Liver (tissue), 9 donors: ENCODE results near the gene LHX6. TPM values are rescaled to one million over a fixed set of nuclear protein-coding genes. Genes with fewer than 3 reads are reported as not detected.

Experiments
- DNase-seq: peaks from one replicate; pipeline ENCODE4 v3.0.0-alpha.2; 2017; ENCODE audit warnings: low spot score
- H3K27ac ChIP-seq, 2 donors: one replicate each; pipeline ENCODE4 v1.7.0; 2013; ENCODE audit warnings: inconsistent platforms in 2 of 2, low read length in 2 of 2, control low read depth in 1 of 2, low read depth in 1 of 2, mild to moderate bottlenecking in 1 of 2
- H3K27me3 ChIP-seq, 4 donors: one replicate each; pipeline versions ENCODE4 v1.6.1 to v1.7.0; 2013; ENCODE audit warnings: low read length in 3 of 4, inconsistent platforms in 1 of 4, mild to moderate bottlenecking in 1 of 4, moderate library complexity in 1 of 4; ENCODE audit not compliant: control insufficient read depth in 4 of 4, insufficient read depth in 4 of 4
- H3K36me3 ChIP-seq, 4 donors: one replicate each; pipeline versions ENCODE4 v1.6.1 to v1.7.0; 2013; ENCODE audit warnings: low read length in 3 of 4, mild to moderate bottlenecking in 3 of 4, low read depth in 1 of 4, moderate library complexity in 1 of 4; ENCODE audit not compliant: control insufficient read depth in 4 of 4, insufficient read depth in 3 of 4
- H3K4me1 ChIP-seq, 4 donors: one replicate each; pipeline versions ENCODE4 v1.6.1 to v1.7.0; 2013; ENCODE audit warnings: low read length in 3 of 4, mild to moderate bottlenecking in 3 of 4, moderate library complexity in 1 of 4; ENCODE audit not compliant: control insufficient read depth in 4 of 4, insufficient read depth in 4 of 4
- H3K4me3 ChIP-seq, 3 donors: one replicate each; pipeline versions ENCODE4 v1.6.1 to v1.7.0; 2013; ENCODE audit warnings: low read length in 3 of 3, control low read depth in 1 of 3, low read depth in 1 of 3, mild to moderate bottlenecking in 1 of 3
- H3K9ac ChIP-seq, 2 donors: one replicate each; pipeline ENCODE4 v1.7.0; 2013; ENCODE audit warnings: low read length in 2 of 2, mild to moderate bottlenecking in 2 of 2, moderate library complexity in 2 of 2, control low read depth in 1 of 2, low read depth in 1 of 2
- H3K9me3 ChIP-seq, 4 donors: one replicate each; pipeline versions ENCODE4 v1.6.1 to v1.7.0; 2013; ENCODE audit warnings: low read length in 3 of 4; ENCODE audit not compliant: control insufficient read depth in 4 of 4
- ATF3 ChIP-seq: IDR thresholded peaks from 2 replicates; pipeline ENCODE4 v1.6.1; 2016; ENCODE audit warnings: antibody characterized with exemption
- EGR1 ChIP-seq, 2 donors: IDR thresholded peaks; 2 replicates each; pipeline ENCODE4 v1.6.1; 2016 to 2018; ENCODE audit warnings: antibody characterized with exemption in 2 of 2, low read depth in 2 of 2
- FOXA2 ChIP-seq: IDR thresholded peaks from 2 replicates; pipeline ENCODE4 v1.6.1; 2016; ENCODE audit warnings: antibody characterized with exemption
- HNF4A ChIP-seq, 2 donors: conservative IDR thresholded peaks; 2 replicates each; pipeline ENCODE4 v1.6.1; 2016; ENCODE audit warnings: antibody characterized with exemption in 2 of 2, mild to moderate bottlenecking in 2 of 2
- RAD21 ChIP-seq, 2 donors: IDR thresholded peaks; 2 replicates each; pipeline ENCODE4 v1.6.1; 2016; ENCODE audit warnings: antibody characterized with exemption in 2 of 2, mild to moderate bottlenecking in 2 of 2
- RXRA ChIP-seq, 2 donors: IDR thresholded peaks; 2 replicates each; pipeline ENCODE4 v1.6.1; 2017 to 2018; ENCODE audit warnings: antibody characterized with exemption in 2 of 2, mild to moderate bottlenecking in 1 of 2
- WGBS: extraction: QIAGEN DNeasy Blood & Tissue Kit; methylation state at CpG from one replicate; pipeline ENCODE4 v1.1.7; 2013; 5-methylcytosine and 5-hydroxymethylcytosine counted together
- polyA plus RNA-seq, 2 donors: library from polyadenylated mRNA; stranded (reverse) in 1 of 2; unstranded in 1 of 2; fragments of 200-250 nt in 1 of 2; fragments of >200 nt in 1 of 2; fragmentation: Nextera tagmentation in 1 of 2; extraction: Ambion mirVana in 1 of 2; gene quantifications; one replicate each; pipeline versions ENCODE4 v1.2.1 to v1.2.3, GENCODE V29; 2013 to 2015
- total RNA-seq, 2 donors: library from RNA; depleted of rRNA; stranded (reverse); fragments of >200 nt; gene quantifications; one replicate each; pipeline ENCODE4 v1.2.3, GENCODE V29; 2014
- TF ChIP-seq, protein P1 (sequence below): IDR thresholded peaks from 2 replicates; pipeline ENCODE4 v1.6.1; 2016; ENCODE audit warnings: antibody characterized with exemption, mild to moderate bottlenecking
- TF ChIP-seq, protein P2 (sequence below): IDR thresholded peaks from 2 replicates; pipeline ENCODE4 v1.6.1; 2016; ENCODE audit warnings: antibody characterized with exemption
- donor health status: healthy.
- donor health status: healthy.
- donor health status: healthy.
- donor health status: healthy.
- donor health status: healthy.

The LHX6 gene
- total and polyA plus RNA-seq, 4 donors: 0.05 to 0.33 (median 0.18) TPM

- no peak for DNase-seq
- WGBS: 53% methylated on average over 5 of the region's 5 CpGs
- Histone ChIP-seq H3K4me1 (no peaks in the 10 kb centered on the region), H3K27me3 (peaks cover 0 to 1% (median 0%) of the 10 kb centered on the region in 4 donors), H3K9ac (no peak overlapping the region), H3K9me3 (no peaks in the 10 kb centered on the region), H3K4me3 (no peak overlapping the region), H3K27ac (no peak overlapping the region), H3K36me3 (no peaks in the 10 kb centered on the region)
- peak; percentile 37 to 60 for TF ChIP-seq RAD21 (IDR thresholded peaks at IDR 0.05)
- TF ChIP-seq, protein P1, sequence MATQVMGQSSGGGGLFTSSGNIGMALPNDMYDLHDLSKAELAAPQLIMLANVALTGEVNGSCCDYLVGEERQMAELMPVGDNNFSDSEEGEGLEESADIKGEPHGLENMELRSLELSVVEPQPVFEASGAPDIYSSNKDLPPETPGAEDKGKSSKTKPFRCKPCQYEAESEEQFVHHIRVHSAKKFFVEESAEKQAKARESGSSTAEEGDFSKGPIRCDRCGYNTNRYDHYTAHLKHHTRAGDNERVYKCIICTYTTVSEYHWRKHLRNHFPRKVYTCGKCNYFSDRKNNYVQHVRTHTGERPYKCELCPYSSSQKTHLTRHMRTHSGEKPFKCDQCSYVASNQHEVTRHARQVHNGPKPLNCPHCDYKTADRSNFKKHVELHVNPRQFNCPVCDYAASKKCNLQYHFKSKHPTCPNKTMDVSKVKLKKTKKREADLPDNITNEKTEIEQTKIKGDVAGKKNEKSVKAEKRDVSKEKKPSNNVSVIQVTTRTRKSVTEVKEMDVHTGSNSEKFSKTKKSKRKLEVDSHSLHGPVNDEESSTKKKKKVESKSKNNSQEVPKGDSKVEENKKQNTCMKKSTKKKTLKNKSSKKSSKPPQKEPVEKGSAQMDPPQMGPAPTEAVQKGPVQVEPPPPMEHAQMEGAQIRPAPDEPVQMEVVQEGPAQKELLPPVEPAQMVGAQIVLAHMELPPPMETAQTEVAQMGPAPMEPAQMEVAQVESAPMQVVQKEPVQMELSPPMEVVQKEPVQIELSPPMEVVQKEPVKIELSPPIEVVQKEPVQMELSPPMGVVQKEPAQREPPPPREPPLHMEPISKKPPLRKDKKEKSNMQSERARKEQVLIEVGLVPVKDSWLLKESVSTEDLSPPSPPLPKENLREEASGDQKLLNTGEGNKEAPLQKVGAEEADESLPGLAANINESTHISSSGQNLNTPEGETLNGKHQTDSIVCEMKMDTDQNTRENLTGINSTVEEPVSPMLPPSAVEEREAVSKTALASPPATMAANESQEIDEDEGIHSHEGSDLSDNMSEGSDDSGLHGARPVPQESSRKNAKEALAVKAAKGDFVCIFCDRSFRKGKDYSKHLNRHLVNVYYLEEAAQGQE: no peak
- no peak for TF ChIP-seq RXRA (IDR thresholded peaks at IDR 0.05)
- TF ChIP-seq, protein P2, sequence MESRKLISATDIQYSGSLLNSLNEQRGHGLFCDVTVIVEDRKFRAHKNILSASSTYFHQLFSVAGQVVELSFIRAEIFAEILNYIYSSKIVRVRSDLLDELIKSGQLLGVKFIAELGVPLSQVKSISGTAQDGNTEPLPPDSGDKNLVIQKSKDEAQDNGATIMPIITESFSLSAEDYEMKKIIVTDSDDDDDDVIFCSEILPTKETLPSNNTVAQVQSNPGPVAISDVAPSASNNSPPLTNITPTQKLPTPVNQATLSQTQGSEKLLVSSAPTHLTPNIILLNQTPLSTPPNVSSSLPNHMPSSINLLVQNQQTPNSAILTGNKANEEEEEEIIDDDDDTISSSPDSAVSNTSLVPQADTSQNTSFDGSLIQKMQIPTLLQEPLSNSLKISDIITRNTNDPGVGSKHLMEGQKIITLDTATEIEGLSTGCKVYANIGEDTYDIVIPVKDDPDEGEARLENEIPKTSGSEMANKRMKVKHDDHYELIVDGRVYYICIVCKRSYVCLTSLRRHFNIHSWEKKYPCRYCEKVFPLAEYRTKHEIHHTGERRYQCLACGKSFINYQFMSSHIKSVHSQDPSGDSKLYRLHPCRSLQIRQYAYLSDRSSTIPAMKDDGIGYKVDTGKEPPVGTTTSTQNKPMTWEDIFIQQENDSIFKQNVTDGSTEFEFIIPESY: no peak
- no peak for TF ChIP-seq FOXA2
- peak; percentile 14 to 26 for TF ChIP-seq HNF4A (conservative IDR thresholded peaks at IDR 0.05)
These were observed 42.5 kb downstream of the LHX6 start for GRCh38 chr9:122186301-122186700.

DNA sequence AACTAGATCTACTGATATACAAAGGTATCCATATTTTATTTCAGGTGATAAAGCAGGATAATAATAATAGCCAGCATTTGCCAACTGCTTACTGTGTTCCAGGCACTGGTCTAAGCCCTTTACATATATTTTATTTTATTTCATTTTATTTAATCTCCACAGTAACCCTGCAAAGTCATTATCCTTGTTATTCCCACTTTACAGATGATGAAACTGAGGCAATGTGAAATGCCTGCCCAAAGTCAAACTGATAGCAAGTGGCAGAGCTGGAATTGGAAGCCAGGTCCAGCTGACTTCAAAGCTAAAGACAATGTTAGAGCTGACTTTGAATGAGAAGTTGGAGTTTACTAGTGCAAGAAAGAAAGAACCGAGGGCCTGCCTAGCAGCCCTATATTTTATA is 44.2 kb downstream of the LHX6 start:
- DNase-seq: no peak
- Histone ChIP-seq H3K9me3 (no peaks in the 10 kb centered on the region), H3K4me3 (no peak overlapping the region), H3K4me1 (no peaks in the 10 kb centered on the region), H3K27ac (no peak overlapping the region), H3K9ac (no peak overlapping the region), H3K27me3 (peaks cover 0 to 4% (median 0%) of the 10 kb centered on the region in 4 donors), H3K36me3 (no peaks in the 10 kb centered on the region)
- 79% methylated on average over 1 of the region's 1 CpG for whole genome bisulfite sequencing
- TF ChIP-seq, protein P2: no peak
- TF ChIP-seq, protein P1: no peak
- TF ChIP-seq RXRA (IDR thresholded peaks at IDR 0.05): no peak
- TF ChIP-seq FOXA2: no peak
- TF ChIP-seq ATF3: no peak
- no peak for TF ChIP-seq EGR1 (IDR thresholded peaks at IDR 0.05; ENCODE audit: low read depth in 2 of 2)
